A673 (cell line): ENCODE data around the gene HTR3B. TPM values are rescaled to one million over a fixed set of nuclear protein-coding genes. Genes with fewer than 3 reads are reported as not detected.

Experiments
- BruUV-seq: library from RNA; stranded (reverse); fragments of 400-500 nt; replicated peaks from 2 replicates; lab custom pipeline; 2021; lab: Mats Ljungman, UMichigan
- CTCF ChIA-PET: fragments of 300-600 bp; sonication (Branson Sonifier 250); formaldehyde crosslinking; loops from one replicate; lab custom pipeline; 2022; ENCODE audit warnings: antibody characterized with exemption; lab: Charles Lee
- POLR2A ChIA-PET: fragments of 300-600 bp; sonication (Branson Sonifier 250); formaldehyde crosslinking; loops from one replicate; lab custom pipeline; 2022; ENCODE audit warnings: antibody characterized with exemption; ENCODE audit not compliant: low non-redundant PET; lab: Charles Lee
- DNase-seq: peaks from one replicate; pipeline ENCODE4 v3.0.0-alpha.2; 2015; ENCODE audit warnings: low spot score
- H3K27ac ChIP-seq: fragments of 200-600 bp; sonication (generic); 2 replicates; pipeline ENCODE4 v1.5.1; 2016; ENCODE audit warnings: mixed run types, low read depth, mild to moderate bottlenecking, mixed read lengths, antibody characterized with exemption, low read length; ENCODE audit not compliant: poor library complexity, severe bottlenecking
- H3K27me3 ChIP-seq: fragments of 200-600 bp; sonication (generic); replicated peaks from 2 replicates; pipeline ENCODE4 v1.6.1; 2017; ENCODE audit warnings: mixed run types, low read depth, mild to moderate bottlenecking, mixed read lengths, antibody characterized with exemption, low read length; ENCODE audit not compliant: insufficient read depth, poor library complexity
- H3K36me3 ChIP-seq: fragments of 200-600 bp; sonication (generic); 2 replicates; pipeline ENCODE4 v1.6.1; 2016; ENCODE audit warnings: mixed run types, mild to moderate bottlenecking, mixed read lengths, antibody characterized with exemption, low read length; ENCODE audit not compliant: insufficient read depth, poor library complexity, severe bottlenecking
- H3K4me1 ChIP-seq: fragments of 200-600 bp; sonication (generic); 2 replicates; pipeline ENCODE4 v1.6.1; 2017; ENCODE audit warnings: mixed run types, mild to moderate bottlenecking, mixed read lengths, antibody characterized with exemption, low read length; ENCODE audit not compliant: insufficient read depth, poor library complexity, severe bottlenecking
- H3K4me3 ChIP-seq: fragments of 200-600 bp; sonication (generic); 2 replicates; pipeline ENCODE4 v1.5.1; 2016; ENCODE audit warnings: low read depth, mixed run types, mild to moderate bottlenecking, mixed read lengths, low read length; ENCODE audit not compliant: poor library complexity, severe bottlenecking
- H3K9me3 ChIP-seq: fragments of 200-600 bp; sonication (generic); 2 replicates; pipeline ENCODE4 v1.6.1; 2016; ENCODE audit warnings: mixed run types, low read depth, mild to moderate bottlenecking, mixed read lengths, antibody characterized with exemption, low read length; ENCODE audit not compliant: poor library complexity, severe bottlenecking
- EZH2 ChIP-seq: fragments of 200-600 bp; sonication (generic); IDR thresholded peaks from 2 replicates; pipeline ENCODE4 v1.6.1; 2017; ENCODE audit warnings: borderline replicate concordance, low read depth, mild to moderate bottlenecking, mixed read lengths, antibody characterized with exemption, low read length; ENCODE audit not compliant: poor library complexity, severe bottlenecking
- intact Hi-C: fragments of 100-400 bp; cut with micrococcal nuclease; formaldehyde crosslinking; loops from one replicate; pipeline ENCODE4 v1.10.0; 2022; ENCODE audit not compliant: unreplicated experiment
- total RNA-seq: library from RNA; stranded (reverse); gene quantifications from 2 replicates; pipeline ENCODE4 v1.2.3, GENCODE V29; 2021
- TF ChIP-seq, protein P1 (sequence below): fragments of 300-800, 200-600 bp; sonication (generic); conservative IDR thresholded peaks from 2 replicates; pipeline ENCODE4 v1.5.1; 2017; ENCODE audit warnings: low read depth, mild to moderate bottlenecking, antibody characterized with exemption, low read length, moderate library complexity, mixed read lengths

HTR3B gene
- total RNA-seq, 1 experiment from 2014 or later: not detected

DNA sequence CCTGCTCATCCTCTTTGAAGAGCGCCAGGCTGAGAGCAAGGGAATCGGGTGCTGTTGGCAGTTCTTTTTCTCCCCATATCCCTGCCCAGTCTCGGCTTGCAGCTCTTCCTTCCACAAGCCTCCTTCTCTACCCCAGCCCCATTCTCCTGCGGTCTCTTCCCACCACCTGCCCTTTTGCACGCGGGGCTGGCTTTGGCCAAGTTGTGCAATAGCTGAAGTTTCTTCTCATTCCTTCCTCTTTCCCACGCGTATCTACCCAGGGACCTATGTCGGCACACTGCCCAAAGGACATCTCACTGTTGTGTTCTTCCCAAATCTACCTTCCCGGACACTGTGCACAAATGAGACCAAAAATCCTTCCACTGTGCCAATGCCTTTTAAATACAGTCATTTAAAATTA, 48.0 kb downstream of the HTR3B start:
- no peak overlapping the region for H3K27ac ChIP-seq
- no peaks in the 10 kb centered on the region for H3K9me3 ChIP-seq
- H3K36me3 ChIP-seq: no peaks in the 10 kb centered on the region
- no TSS peak for BruUV-seq
- ChIA-PET CTCF (no interaction called here), POLR2A (no interaction called here)
- DNase-seq: no peak
- H3K27me3 ChIP-seq: peaks cover 17% of the 10 kb centered on the region
- TF ChIP-seq, protein P1, sequence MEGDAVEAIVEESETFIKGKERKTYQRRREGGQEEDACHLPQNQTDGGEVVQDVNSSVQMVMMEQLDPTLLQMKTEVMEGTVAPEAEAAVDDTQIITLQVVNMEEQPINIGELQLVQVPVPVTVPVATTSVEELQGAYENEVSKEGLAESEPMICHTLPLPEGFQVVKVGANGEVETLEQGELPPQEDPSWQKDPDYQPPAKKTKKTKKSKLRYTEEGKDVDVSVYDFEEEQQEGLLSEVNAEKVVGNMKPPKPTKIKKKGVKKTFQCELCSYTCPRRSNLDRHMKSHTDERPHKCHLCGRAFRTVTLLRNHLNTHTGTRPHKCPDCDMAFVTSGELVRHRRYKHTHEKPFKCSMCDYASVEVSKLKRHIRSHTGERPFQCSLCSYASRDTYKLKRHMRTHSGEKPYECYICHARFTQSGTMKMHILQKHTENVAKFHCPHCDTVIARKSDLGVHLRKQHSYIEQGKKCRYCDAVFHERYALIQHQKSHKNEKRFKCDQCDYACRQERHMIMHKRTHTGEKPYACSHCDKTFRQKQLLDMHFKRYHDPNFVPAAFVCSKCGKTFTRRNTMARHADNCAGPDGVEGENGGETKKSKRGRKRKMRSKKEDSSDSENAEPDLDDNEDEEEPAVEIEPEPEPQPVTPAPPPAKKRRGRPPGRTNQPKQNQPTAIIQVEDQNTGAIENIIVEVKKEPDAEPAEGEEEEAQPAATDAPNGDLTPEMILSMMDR: no peak
- TF ChIP-seq EZH2: no peak
- intact Hi-C loops: no loop called here
- H3K4me3 ChIP-seq: no peak overlapping the region
- no peaks in the 10 kb centered on the region for H3K4me1 ChIP-seq

DNA sequence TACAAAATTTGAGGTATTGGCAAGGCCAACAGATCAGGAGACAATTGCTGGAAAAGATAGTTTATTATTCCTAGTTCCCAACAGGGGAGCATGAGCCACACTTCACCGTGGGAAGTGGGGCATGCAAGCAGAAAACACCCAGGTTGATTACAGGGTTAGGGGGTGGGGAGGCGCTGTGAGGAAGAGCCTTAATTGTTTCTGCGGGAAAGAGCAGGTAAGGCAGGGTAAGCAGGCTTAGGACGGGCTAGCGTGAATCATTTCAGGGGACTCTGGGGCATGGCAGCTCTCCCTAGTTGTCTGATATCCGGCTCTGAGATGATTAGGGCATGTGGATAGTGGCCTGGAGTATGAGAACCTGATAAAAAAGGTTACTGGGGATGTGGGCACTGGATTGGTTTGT, 49.6 kb downstream of the HTR3B start:
- no peak overlapping the region for H3K27ac ChIP-seq
- H3K9me3 ChIP-seq: no peaks in the 10 kb centered on the region
- intact Hi-C loops: no loop called here
- H3K36me3 ChIP-seq: no peaks in the 10 kb centered on the region
- BruUV-seq: no TSS peak
- no peak overlapping the region for H3K4me3 ChIP-seq
- ChIA-PET CTCF (no interaction called here), POLR2A (no interaction called here)
- peaks cover 14% of the 10 kb centered on the region for H3K27me3 ChIP-seq
- no peaks in the 10 kb centered on the region for H3K4me1 ChIP-seq
- no peak for DNase-seq
- TF ChIP-seq, protein P1: no peak

- intact Hi-C loops: no loop called here
- TF ChIP-seq EZH2: no peak
- TF ChIP-seq, protein P1: no peak
- H3K27me3 ChIP-seq: peaks cover 19% of the 10 kb centered on the region
- H3K9me3 ChIP-seq: no peaks in the 10 kb centered on the region
- no peaks in the 10 kb centered on the region for H3K4me1 ChIP-seq
- no peak for DNase-seq
- ChIA-PET CTCF (no interaction called here), POLR2A (no interaction called here)
- no TSS peak for BruUV-seq
- no peak overlapping the region for H3K4me3 ChIP-seq
- H3K27ac ChIP-seq: no peak overlapping the region
- no peaks in the 10 kb centered on the region for H3K36me3 ChIP-seq
Observed at GRCh38 chr11:113956986-113957385, 52.4 kb downstream of the HTR3B start.
